Measurements from ENCODE around the gene EXTL2. TPM values are rescaled to one million over a fixed set of nuclear protein-coding genes. Genes with fewer than 3 reads are reported as not detected.
"Not testable (repeated sequence)": the region's sequence is repeated elsewhere in the genome, so short reads cannot be mapped to it uniquely, and the experiment has no call there.

EXTL2 gene
- total RNA-seq, 2 donors from 2014 or later = 12.5 to 17.1 TPM

DNA sequence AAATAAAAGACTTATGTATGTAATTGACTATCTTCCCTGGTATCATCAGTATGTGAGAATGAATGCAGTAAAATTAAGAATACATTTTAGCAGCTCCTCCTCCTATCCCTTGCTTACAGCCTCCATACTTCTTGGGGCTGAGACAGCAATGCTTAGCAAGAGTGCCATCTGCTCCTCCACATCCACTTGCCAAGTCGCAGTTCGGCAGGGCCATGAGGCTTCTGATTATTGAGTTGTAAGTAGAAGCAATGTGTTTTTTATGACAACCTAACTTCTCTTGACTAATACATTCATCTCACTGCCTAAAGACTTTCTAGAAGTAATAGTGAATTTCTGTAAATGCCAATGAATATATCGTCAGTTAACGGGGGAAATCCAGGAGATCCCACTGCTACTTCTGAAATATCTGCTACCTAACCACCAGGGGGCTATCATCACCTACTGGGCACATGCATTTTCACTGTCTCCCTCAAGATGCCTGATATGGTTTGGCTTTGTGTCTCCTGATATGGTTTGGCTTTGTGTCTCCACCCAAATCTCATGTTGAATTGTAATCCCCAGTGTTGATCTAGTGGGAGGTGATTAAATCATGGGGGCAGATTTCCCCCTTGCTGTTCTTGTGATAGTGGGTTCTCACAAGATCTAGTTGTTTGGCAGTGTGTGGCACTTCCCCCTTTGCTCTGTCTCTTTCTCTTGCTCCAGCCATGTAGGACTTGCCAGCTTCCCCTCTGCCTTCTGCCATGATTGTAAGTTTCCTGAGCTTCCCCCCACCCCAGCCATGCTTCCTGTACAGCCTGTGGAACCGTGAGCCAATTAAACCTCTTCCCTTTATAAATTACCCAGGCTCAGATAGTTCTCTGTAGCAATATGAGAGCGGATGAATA is 59.6 kb downstream of the EXTL2 start:
- DNase-seq (no peak), ATAC-seq (no peak)
- H3K4me3 ChIP-seq = no peak overlapping the region
- TF ChIP-seq, protein P1, sequence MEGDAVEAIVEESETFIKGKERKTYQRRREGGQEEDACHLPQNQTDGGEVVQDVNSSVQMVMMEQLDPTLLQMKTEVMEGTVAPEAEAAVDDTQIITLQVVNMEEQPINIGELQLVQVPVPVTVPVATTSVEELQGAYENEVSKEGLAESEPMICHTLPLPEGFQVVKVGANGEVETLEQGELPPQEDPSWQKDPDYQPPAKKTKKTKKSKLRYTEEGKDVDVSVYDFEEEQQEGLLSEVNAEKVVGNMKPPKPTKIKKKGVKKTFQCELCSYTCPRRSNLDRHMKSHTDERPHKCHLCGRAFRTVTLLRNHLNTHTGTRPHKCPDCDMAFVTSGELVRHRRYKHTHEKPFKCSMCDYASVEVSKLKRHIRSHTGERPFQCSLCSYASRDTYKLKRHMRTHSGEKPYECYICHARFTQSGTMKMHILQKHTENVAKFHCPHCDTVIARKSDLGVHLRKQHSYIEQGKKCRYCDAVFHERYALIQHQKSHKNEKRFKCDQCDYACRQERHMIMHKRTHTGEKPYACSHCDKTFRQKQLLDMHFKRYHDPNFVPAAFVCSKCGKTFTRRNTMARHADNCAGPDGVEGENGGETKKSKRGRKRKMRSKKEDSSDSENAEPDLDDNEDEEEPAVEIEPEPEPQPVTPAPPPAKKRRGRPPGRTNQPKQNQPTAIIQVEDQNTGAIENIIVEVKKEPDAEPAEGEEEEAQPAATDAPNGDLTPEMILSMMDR (IDR thresholded peaks at IDR 0.05) = peak in 3 of 7 experiments; percentile 20 to 27 (median 22)
- no peak for TF ChIP-seq POLR2A (IDR thresholded peaks at IDR 0.05)
- no peak overlapping the region for H3K27ac ChIP-seq
- WGBS, 2 donors = 68 to 80% methylated on average over 6 of the region's 6 CpGs
- no peaks in the 10 kb centered on the region for H3K9me3 ChIP-seq
- no peaks in the 10 kb centered on the region for H3K4me1 ChIP-seq
- H3K27me3 ChIP-seq = no peaks in the 10 kb centered on the region
- H3K36me3 ChIP-seq (replicated peaks in 1 of 2; ENCODE audit: insufficient read depth in 1 of 2, low read depth in 2 of 2) = no peaks in the 10 kb centered on the region
- intact Hi-C loops (cut with DNase I) = no loop called here

DNA sequence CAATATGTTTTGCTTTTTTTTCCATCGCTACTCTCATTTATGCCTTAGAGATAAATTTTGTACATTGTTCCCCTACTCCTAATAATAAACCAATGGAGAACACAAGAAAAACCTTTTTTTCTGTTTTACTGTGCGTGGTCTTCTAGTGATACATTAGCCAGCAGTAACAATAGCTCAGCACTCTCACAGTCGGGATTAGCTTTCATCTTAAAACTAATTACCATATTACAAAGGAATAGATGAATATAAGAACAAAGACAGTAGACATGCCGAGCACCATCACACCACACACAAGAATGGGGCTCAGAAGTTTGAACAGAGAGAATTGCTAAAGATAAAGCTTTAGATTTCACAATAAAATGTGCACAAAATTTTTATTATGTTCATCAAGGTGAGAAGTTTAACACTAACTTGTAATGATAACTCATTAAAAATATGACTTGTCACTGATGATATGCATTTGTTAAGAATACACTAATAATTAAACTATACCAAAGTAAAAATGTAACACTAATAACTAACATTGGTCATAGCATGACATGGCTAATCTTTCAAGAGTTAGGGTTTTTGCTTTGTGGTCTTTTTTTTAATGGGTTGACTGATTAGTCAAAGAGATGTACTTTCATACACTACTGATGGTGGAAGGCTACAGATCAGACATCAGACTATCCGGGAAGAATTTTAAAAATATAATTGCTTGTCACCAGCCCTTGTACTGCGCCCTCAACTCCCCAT is 61.8 kb downstream of the EXTL2 start:
- DNase-seq (no peak), ATAC-seq (no peak)
- Histone ChIP-seq H3K36me3 (replicated peaks in 1 of 2; ENCODE audit: insufficient read depth in 1 of 2, low read depth in 2 of 2) (no peaks in the 10 kb centered on the region), H3K27ac (no peak overlapping the region), H3K9me3 (no peaks in the 10 kb centered on the region), H3K4me3 (no peak overlapping the region), H3K4me1 (no peaks in the 10 kb centered on the region), H3K27me3 (no peaks in the 10 kb centered on the region)
- TF ChIP-seq, protein P1 (IDR thresholded peaks at IDR 0.05) = no peak
- TF ChIP-seq POLR2A (IDR thresholded peaks at IDR 0.05) = no peak
- WGBS, 2 donors = 61 to 69% methylated on average over 6 of the region's 6 CpGs
- intact Hi-C loops (cut with DNase I) = no loop called here

DNA sequence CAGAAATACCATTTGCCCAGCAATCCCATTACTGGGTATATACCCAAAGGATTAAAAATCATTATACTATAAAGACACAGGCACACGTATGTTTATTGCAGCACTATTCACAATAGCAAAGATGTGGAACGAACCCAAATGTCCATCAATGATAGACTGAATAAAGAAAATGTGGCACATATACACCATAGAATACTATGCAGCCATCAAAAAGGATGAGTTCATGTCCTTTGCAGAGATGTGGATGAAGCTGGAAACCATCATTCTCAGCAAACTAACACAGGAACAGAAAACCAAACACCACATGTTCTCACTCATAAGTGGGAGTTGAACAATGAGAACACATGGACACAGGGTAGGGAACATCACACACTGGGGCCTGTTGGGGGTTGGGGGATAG is 69.0 kb downstream of the EXTL2 start:
- WGBS, 2 donors = 57 to 58% methylated on average over 2 of the region's 2 CpGs
- intact Hi-C loops (cut with DNase I); H3K4me1 ChIP-seq: not testable (repeated sequence)

More for the DNA sequence above, 69.0 kb downstream of the EXTL2 start:
- H3K36me3 ChIP-seq (replicated peaks in 1 of 2; ENCODE audit: insufficient read depth in 1 of 2, low read depth in 2 of 2); H3K9me3 ChIP-seq; ATAC-seq; H3K27ac ChIP-seq; H3K4me3 ChIP-seq; DNase-seq; H3K27me3 ChIP-seq: not testable (repeated sequence)

Other genes starting within 250 kb of the EXTL2 start
- gene VCAM1, start 175.1 kb downstream of the EXTL2 start, total RNA-seq = 10 to 100 TPM in 1 of 2 donors, 1 to 10 TPM in 1; 9.6 to 22.4 TPM
- 10 to 100 TPM; 10.5 to 13.5 TPM for gene SLC30A7, start 1.2 kb upstream of the EXTL2 start, total RNA-seq
- 10 to 100 TPM in 1 of 2 donors, 1 to 10 TPM in 1; 2.6 to 29.6 TPM for gene DPH5, start 130.9 kb upstream of the EXTL2 start, total RNA-seq

Data from body of pancreas (tissue), 4 donors.